Body of pancreas (tissue), 4 donors: Measurements from ENCODE around the gene CKMT2. TPM values are rescaled to one million over a fixed set of nuclear protein-coding genes. Genes with fewer than 3 reads are reported as not detected.
"Not testable (repeated sequence)": the region's sequence is repeated elsewhere in the genome, so short reads cannot be mapped to it uniquely, and the experiment has no call there.

Source experiments
- ATAC-seq: fragments of 150-250 bp; one replicate; pipeline ENCODE4 v1.9.1; 2016
- DNase-seq, 4 donors: peaks; one replicate each; pipeline ENCODE4 v3.0.0-alpha.2; 2019
- H3K27ac ChIP-seq, 4 donors: fragments of 200-600 bp; sonication (generic); 1 replicate in 3 of 4; 2 replicates in 1 of 4; pipeline versions ENCODE4 v1.5.1 to v1.6.1; 2016 to 2019; ENCODE audit warnings: mild to moderate bottlenecking in 1 of 4, mixed read lengths in 1 of 4, moderate library complexity in 1 of 4
- H3K27me3 ChIP-seq, 2 donors: fragments of 200-600 bp; sonication (generic); one replicate each; pipeline ENCODE4 v1.6.0; 2016; ENCODE audit warnings: mild to moderate bottlenecking in 1 of 2
- H3K36me3 ChIP-seq, 2 donors: fragments of 200-600 bp; sonication (generic); replicated peaks in 1 of 2; 2 replicates each; pipeline ENCODE4 v1.5.1; 2016; ENCODE audit warnings: low read depth in 2 of 2; ENCODE audit not compliant: insufficient read depth in 1 of 2
- H3K4me1 ChIP-seq: fragments of 200-600 bp; sonication (generic); one replicate; pipeline ENCODE4 v1.6.0; 2016
- H3K4me3 ChIP-seq, 2 donors: fragments of 200-600 bp; sonication (generic); 1 replicate in 1 of 2; 2 replicates in 1 of 2; pipeline ENCODE4 v1.5.1; 2016 to 2019
- H3K9me3 ChIP-seq, 3 donors: fragments of 200-600 bp; sonication (generic); 1 replicate in 2 of 3; 2 replicates in 1 of 3; pipeline ENCODE4 v1.5.1; 2016
- POLR2A ChIP-seq, 3 donors: fragments of 450-650 bp; IDR thresholded peaks; one replicate each; pipeline ENCODE4 v1.6.1; 2016; ENCODE audit warnings: antibody characterized with exemption in 3 of 3, mild to moderate bottlenecking in 2 of 3
- WGBS, 2 donors: methylation state at CpG; one replicate each; pipeline ENCODE4 v1.1.5; 2017; 5-methylcytosine and 5-hydroxymethylcytosine counted together
- intact Hi-C: fragments of 100-400 bp; cut with DNase I; formaldehyde crosslinking; loops from one replicate; pipeline ENCODE4 v1.15.1; 2023
- total RNA-seq, 2 donors: library from RNA; depleted of rRNA; stranded (reverse); fragments of >200 nt; gene quantifications; one replicate each; pipeline ENCODE4 v1.1.0, GENCODE V29; 2016
- TF ChIP-seq, protein P1 (sequence below), 7 experiments: fragments of 450-650 bp in 4 of 7; fragments of 200-600 bp in 3 of 7; sonication (generic) in 3 of 7; IDR thresholded peaks; one replicate each; pipeline ENCODE4 v1.5.1; 2016 to 2019; ENCODE audit warnings: antibody characterized with exemption in 7 of 7

Gene CKMT2
- total RNA-seq, 2 donors from 2014 or later, result 3.9 to 4.9 TPM

- DNase-seq (no peak), ATAC-seq (no peak)
- TF ChIP-seq, protein P1, sequence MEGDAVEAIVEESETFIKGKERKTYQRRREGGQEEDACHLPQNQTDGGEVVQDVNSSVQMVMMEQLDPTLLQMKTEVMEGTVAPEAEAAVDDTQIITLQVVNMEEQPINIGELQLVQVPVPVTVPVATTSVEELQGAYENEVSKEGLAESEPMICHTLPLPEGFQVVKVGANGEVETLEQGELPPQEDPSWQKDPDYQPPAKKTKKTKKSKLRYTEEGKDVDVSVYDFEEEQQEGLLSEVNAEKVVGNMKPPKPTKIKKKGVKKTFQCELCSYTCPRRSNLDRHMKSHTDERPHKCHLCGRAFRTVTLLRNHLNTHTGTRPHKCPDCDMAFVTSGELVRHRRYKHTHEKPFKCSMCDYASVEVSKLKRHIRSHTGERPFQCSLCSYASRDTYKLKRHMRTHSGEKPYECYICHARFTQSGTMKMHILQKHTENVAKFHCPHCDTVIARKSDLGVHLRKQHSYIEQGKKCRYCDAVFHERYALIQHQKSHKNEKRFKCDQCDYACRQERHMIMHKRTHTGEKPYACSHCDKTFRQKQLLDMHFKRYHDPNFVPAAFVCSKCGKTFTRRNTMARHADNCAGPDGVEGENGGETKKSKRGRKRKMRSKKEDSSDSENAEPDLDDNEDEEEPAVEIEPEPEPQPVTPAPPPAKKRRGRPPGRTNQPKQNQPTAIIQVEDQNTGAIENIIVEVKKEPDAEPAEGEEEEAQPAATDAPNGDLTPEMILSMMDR (IDR thresholded peaks at IDR 0.05), result no peak
- TF ChIP-seq POLR2A (IDR thresholded peaks at IDR 0.05), result no peak
- WGBS, 2 donors, result 83 to 86% methylated on average over 4 of the region's 4 CpGs
- Histone ChIP-seq H3K36me3 (no peaks in the 10 kb centered on the region), H3K4me3 (no peak overlapping the region), H3K27me3 (no peaks in the 10 kb centered on the region), H3K27ac (no peak overlapping the region), H3K4me1 (no peaks in the 10 kb centered on the region), H3K9me3 (no peaks in the 10 kb centered on the region)
- intact Hi-C loops, result no loop called here
Observed at GRCh38 chr5:81253875-81254274, 20.8 kb downstream of the CKMT2 start.

- Histone ChIP-seq H3K36me3 (no peaks in the 10 kb centered on the region), H3K9me3 (no peaks in the 10 kb centered on the region), H3K27me3 (no peaks in the 10 kb centered on the region), H3K4me1 (no peaks in the 10 kb centered on the region), H3K27ac (no peak overlapping the region), H3K4me3 (no peak overlapping the region)
- 97% methylated on average over 19 to 21 of the region's 21 CpGs for WGBS, 2 donors
- ATAC-seq, result no peak
- DNase-seq, result no peak
- TF ChIP-seq, protein P1 (IDR thresholded peaks at IDR 0.05), result no peak
- TF ChIP-seq POLR2A (IDR thresholded peaks at IDR 0.05), result no peak
- intact Hi-C loops, result no loop called here
Observed at GRCh38 chr5:81254886-81255559, 21.9 kb downstream of the CKMT2 start.

DNA sequence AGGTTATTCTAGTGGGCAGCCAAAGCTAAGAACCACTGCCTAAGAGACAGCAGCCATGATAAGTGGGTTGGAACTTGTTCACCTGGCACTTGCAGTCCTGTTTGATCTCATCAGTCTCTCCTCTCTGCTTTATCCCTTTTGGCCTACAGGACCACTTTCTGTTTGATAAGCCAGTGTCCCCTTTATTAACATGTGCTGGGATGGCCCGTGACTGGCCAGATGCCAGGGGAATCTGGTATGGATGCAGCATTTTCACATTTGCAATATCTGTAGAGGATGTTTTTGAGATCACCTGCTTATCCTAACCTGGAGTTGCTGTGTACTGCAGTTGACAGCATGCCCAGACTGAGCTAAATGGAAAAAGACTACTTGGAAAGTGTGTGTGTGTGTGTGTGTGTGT lies 23.6 kb downstream of the CKMT2 start:
- intact Hi-C loops, result no loop called here
- DNase-seq, result no peak
- H3K27ac ChIP-seq, result no peak overlapping the region

DNA sequence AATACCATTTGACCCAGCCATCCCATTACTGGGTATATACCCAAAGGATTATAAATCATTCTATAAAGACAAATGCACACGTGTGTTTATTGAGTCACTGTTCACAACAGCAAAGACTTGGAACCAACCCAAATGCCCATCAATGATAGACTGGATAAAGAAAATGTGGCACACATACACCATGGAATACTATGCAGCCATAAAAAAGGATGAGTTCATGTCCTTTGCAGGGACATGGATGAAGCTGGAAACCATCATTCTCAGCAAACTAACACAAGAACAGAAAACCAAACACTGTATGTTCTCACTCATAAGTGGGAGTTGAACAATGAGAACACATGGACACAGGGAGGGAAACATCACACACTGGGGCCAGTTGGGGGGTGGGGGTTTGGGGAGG lies 29.7 kb downstream of the CKMT2 start:
- H3K27ac ChIP-seq, H3K4me1 ChIP-seq, H3K9me3 ChIP-seq, intact Hi-C loops, ATAC-seq, DNase-seq, H3K4me3 ChIP-seq, H3K36me3 ChIP-seq, H3K27me3 ChIP-seq: not testable (repeated sequence)
- 81 to 93% methylated on average over 1 of the region's 1 CpG for WGBS, 2 donors

More for the DNA sequence above, 23.6 kb downstream of the CKMT2 start:
- WGBS, 2 donors, result 70 to 95% methylated on average over 1 of the region's 1 CpG
- Histone ChIP-seq H3K4me3 (no peak overlapping the region), H3K9me3 (no peaks in the 10 kb centered on the region), H3K36me3 (no peaks in the 10 kb centered on the region), H3K27me3 (no peaks in the 10 kb centered on the region), H3K4me1 (no peaks in the 10 kb centered on the region)
- ATAC-seq, result no peak
- TF ChIP-seq, protein P1 (IDR thresholded peaks at IDR 0.05), result no peak
- no peak for TF ChIP-seq POLR2A (IDR thresholded peaks at IDR 0.05)

- Histone ChIP-seq H3K27me3 (no peaks in the 10 kb centered on the region), H3K27ac (no peak overlapping the region), H3K9me3 (no peaks in the 10 kb centered on the region), H3K36me3 (no peaks in the 10 kb centered on the region), H3K4me3 (no peak overlapping the region), H3K4me1 (peaks cover 8% of the 10 kb centered on the region)
- intact Hi-C loops, result no loop called here
- TF ChIP-seq, protein P1 (IDR thresholded peaks at IDR 0.05), result no peak
- no peak for TF ChIP-seq POLR2A (IDR thresholded peaks at IDR 0.05)
- DNase-seq (no peak), ATAC-seq (no peak)
Observed at GRCh38 chr5:81265101-81265500, 32.0 kb downstream of the CKMT2 start.
